ENCODE data around the gene TRIP4. TPM values are rescaled to one million over a fixed set of nuclear protein-coding genes. Genes with fewer than 3 reads are reported as not detected.

Gene TRIP4
- total RNA-seq, 1 donor: 11.8 TPM

- H3K4me3 ChIP-seq (ENCODE audit: low read depth, low read length): no peak overlapping the region
- TF ChIP-seq, protein P1, sequence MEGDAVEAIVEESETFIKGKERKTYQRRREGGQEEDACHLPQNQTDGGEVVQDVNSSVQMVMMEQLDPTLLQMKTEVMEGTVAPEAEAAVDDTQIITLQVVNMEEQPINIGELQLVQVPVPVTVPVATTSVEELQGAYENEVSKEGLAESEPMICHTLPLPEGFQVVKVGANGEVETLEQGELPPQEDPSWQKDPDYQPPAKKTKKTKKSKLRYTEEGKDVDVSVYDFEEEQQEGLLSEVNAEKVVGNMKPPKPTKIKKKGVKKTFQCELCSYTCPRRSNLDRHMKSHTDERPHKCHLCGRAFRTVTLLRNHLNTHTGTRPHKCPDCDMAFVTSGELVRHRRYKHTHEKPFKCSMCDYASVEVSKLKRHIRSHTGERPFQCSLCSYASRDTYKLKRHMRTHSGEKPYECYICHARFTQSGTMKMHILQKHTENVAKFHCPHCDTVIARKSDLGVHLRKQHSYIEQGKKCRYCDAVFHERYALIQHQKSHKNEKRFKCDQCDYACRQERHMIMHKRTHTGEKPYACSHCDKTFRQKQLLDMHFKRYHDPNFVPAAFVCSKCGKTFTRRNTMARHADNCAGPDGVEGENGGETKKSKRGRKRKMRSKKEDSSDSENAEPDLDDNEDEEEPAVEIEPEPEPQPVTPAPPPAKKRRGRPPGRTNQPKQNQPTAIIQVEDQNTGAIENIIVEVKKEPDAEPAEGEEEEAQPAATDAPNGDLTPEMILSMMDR (IDR thresholded peaks at IDR 0.05; ENCODE audit: insufficient read depth, low read length): no peak
- DNase-seq (ENCODE audit: low read depth): peak; percentile 57
Observed at GRCh38 chr15:64464276-64465005, 76.8 kb downstream of the TRIP4 start.

DNA sequence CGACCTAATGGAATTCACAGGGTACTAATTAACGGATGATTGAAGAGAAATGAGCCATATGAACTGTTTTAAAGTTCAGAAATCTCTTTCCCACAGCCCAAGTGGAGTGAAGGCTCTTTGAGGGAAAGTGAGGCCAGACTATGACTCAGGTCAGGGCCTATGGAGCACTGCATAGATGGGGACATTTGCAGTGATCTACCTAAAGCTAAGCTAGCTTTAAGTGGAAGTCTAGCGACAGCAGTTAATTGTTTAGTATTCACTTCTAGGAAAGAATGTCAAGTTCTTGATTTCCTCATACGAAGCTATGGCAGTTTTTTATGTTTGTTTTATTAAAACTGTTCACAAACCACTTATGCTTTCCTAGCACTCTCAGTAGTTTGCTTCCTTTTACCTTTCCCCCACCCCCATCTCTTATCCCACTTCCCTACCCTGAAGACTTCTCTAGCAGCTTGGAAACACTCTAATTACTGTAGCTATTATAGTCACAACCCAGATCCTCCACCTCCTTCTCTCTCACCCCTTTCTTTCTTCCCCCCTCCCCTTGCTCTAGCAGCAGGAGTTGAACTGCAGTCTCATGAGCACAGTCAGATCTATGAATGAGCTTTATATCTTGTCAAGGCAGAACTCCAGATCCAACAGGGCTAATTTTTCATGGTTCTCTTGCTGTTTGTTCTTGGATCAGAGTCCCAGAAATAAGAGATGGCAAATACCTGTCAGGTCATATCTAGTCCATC lies 78.9 kb downstream of the TRIP4 start:
- no peak overlapping the region for H3K4me3 ChIP-seq (ENCODE audit: low read depth, low read length)
- no peak for DNase-seq (ENCODE audit: low read depth)
- TF ChIP-seq, protein P1 (IDR thresholded peaks at IDR 0.05; ENCODE audit: insufficient read depth, low read length): no peak

DNA sequence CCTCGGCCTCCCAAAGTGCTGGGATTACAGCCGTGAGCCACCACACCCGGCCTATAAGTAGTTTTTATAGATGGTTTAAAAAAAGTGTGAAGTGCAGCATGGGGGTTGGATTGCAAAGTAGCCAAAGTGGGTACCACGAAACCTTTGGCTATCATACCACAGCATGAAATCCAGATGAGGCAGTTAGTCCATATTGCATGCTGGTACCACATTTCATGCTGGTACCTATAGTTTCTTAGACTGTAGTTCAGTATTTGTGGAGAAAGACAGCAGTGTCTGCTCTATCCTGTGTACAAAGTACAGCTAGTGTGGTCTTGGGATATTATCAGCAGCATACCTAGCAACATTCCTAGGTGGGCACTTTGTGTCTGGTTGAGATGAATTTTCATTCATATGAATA lies 84.5 kb downstream of the TRIP4 start:
- DNase-seq (ENCODE audit: low read depth): no peak
- TF ChIP-seq, protein P1 (IDR thresholded peaks at IDR 0.05; ENCODE audit: insufficient read depth, low read length): no peak
- no peak overlapping the region for H3K4me3 ChIP-seq (ENCODE audit: low read depth, low read length)

DNA sequence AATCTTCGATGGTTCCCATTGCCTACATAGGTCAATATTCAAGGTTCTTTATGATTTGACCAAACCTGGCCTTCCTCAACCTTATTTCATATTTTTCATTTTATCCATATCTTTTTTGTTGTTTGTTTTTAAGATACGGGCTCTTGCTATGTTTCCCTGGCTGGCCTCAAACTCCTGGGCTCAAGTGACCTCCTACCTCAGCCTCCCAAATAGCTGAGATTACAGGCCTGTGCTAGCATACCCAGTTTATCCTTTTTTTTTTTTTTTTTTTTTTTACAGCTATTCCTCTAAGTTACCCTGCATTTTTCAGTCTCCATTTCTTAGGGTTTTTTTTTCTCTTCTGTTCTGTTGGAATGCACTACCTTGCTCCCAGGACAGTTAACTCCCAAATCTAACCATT lies 87.2 kb downstream of the TRIP4 start:
- no peak overlapping the region for H3K4me3 ChIP-seq (ENCODE audit: low read depth, low read length)
- TF ChIP-seq, protein P1 (IDR thresholded peaks at IDR 0.05; ENCODE audit: insufficient read depth, low read length): no peak
- no peak for DNase-seq (ENCODE audit: low read depth)

DNA sequence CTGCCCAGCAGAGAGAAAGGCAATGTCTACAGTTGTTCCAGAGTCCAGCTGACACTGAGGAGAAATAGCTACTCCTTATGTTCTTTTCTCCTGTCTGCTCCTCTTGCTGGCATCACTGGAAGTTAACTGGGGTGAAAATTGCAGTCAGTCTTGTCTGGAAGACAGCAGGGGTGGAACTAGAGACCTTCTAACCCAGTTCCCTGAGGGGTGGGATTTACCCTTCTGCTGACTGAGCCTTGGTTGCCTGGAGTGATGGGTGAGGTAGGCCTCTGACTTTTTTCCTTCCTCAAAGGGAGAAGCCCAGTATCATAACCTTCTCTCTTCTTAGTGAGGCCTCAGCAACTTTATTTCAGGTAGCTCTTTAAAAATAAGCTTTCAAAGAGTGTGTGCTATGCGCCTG lies 88.9 kb downstream of the TRIP4 start:
- TF ChIP-seq, protein P1 (IDR thresholded peaks at IDR 0.05; ENCODE audit: insufficient read depth, low read length): no peak
- H3K4me3 ChIP-seq (ENCODE audit: low read depth, low read length): no peak overlapping the region

GRCh38 chr15:64478863-64479262 lies 91.2 kb downstream of the TRIP4 start:
- peak; percentile 65 for DNase-seq (ENCODE audit: low read depth)

More for the DNA sequence above, 88.9 kb downstream of the TRIP4 start:
- no peak for DNase-seq (ENCODE audit: low read depth)

More at GRCh38 chr15:64478863-64479262, 91.2 kb downstream of the TRIP4 start:
- no peak overlapping the region for H3K4me3 ChIP-seq (ENCODE audit: low read depth, low read length)
- TF ChIP-seq, protein P1 (IDR thresholded peaks at IDR 0.05; ENCODE audit: insufficient read depth, low read length): no peak
